IMR-90 (cell line): ENCODE data around the gene ASXL1. TPM values are rescaled to one million over a fixed set of nuclear protein-coding genes. Genes with fewer than 3 reads are reported as not detected.

ENCODE experiments used
- ATAC-seq: fragments of 200-7000 bp; cut with Tn5 transposase; 2 replicates; pipeline ENCODE4 v1.9.1; 2020; ENCODE audit warnings: low read depth, mild to moderate bottlenecking, moderate library complexity
- BruUV-seq: library from RNA; stranded (reverse); fragments of 400-500 nt; replicated peaks from 2 replicates; lab custom pipeline; 2021; lab: Mats Ljungman, UMichigan
- CTCF ChIA-PET: fragments of 300-600 bp; formaldehyde crosslinking; extraction: SDS; loops from one replicate; lab custom pipeline; 2021; ENCODE audit warnings: antibody characterized with exemption; lab: Yijun Ruan, JAX
- POLR2A ChIA-PET: fragments of 300-600 bp; sonication (Branson Sonifier 250); formaldehyde crosslinking; loops from one replicate; lab custom pipeline; 2022; ENCODE audit warnings: antibody characterized with exemption; ENCODE audit not compliant: unreplicated experiment; lab: Charles Lee
- DNase-seq: peaks from one replicate; pipeline ENCODE4 v3.0.0; 2013
- H2AFZ ChIP-seq: replicated peaks from 2 replicates; pipeline ENCODE3; 2013; ENCODE audit warnings: low read length, mild to moderate bottlenecking; ENCODE audit not compliant: poor library complexity
- H2AK5ac ChIP-seq: 2 replicates; pipeline ENCODE4 v1.6.1; 2013; ENCODE audit warnings: low read depth, low read length, inconsistent platforms
- H2AK9ac ChIP-seq: replicated peaks from 2 replicates; pipeline ENCODE3; 2013; ENCODE audit warnings: mild to moderate bottlenecking, low read depth, low read length, moderate library complexity; ENCODE audit not compliant: poor library complexity
- H2BK120ac ChIP-seq: 2 replicates; pipeline ENCODE4 v1.6.1; 2013; ENCODE audit warnings: low read depth, low read length, inconsistent platforms
- H2BK15ac ChIP-seq: 3 replicates; pipeline ENCODE4 v1.6.1; 2013; ENCODE audit warnings: low read depth, low read length, inconsistent platforms
- H2BK20ac ChIP-seq: 2 replicates; pipeline ENCODE4 v1.6.1; 2013; ENCODE audit warnings: low read depth, mild to moderate bottlenecking, inconsistent platforms, low read length, moderate library complexity
- H2BK5ac ChIP-seq: 2 replicates; pipeline ENCODE4 v1.6.1; 2013; ENCODE audit warnings: mild to moderate bottlenecking, low read depth, low read length, inconsistent platforms; ENCODE audit not compliant: poor library complexity, severe bottlenecking
- H3K14ac ChIP-seq: replicated peaks from 2 replicates; pipeline ENCODE4 v1.6.1; 2013; ENCODE audit warnings: low read depth, low read length, inconsistent platforms
- H3K18ac ChIP-seq: 2 replicates; pipeline ENCODE4 v1.6.1; 2013; ENCODE audit warnings: low read depth, low read length, control low read depth
- H3K23ac ChIP-seq: 2 replicates; pipeline ENCODE4 v1.6.1; 2013; ENCODE audit warnings: low read depth, low read length, inconsistent platforms
- H3K27ac ChIP-seq: 2 replicates; pipeline ENCODE4 v1.5.1; 2013; ENCODE audit warnings: mild to moderate bottlenecking, control low read depth, low read length; ENCODE audit not compliant: insufficient read depth
- H3K27me3 ChIP-seq: 2 replicates; pipeline ENCODE4 v1.6.1; 2013; ENCODE audit warnings: low read length; ENCODE audit not compliant: control insufficient read depth, insufficient read depth
- H3K36me3 ChIP-seq: 2 replicates; pipeline ENCODE4 v1.6.1; 2013; ENCODE audit warnings: low read length, mixed read lengths; ENCODE audit not compliant: control insufficient read depth, insufficient read depth
- H3K4ac ChIP-seq: 2 replicates; pipeline ENCODE4 v1.6.1; 2013; ENCODE audit warnings: low read depth, low read length, inconsistent platforms
- H3K4me1 ChIP-seq: 2 replicates; pipeline ENCODE4 v1.6.1; 2013; ENCODE audit warnings: low read length, mixed read lengths; ENCODE audit not compliant: control insufficient read depth, insufficient read depth
- H3K4me2 ChIP-seq: 2 replicates; pipeline ENCODE4 v1.6.1; 2013; ENCODE audit warnings: low read depth, mild to moderate bottlenecking, control low read depth, low read length, moderate library complexity
- H3K4me3 ChIP-seq: 2 replicates; pipeline ENCODE4 v1.5.1; 2013; ENCODE audit warnings: low read depth, mild to moderate bottlenecking, control low read depth, low read length, moderate library complexity; ENCODE audit not compliant: insufficient read depth
- H3K56ac ChIP-seq: 2 replicates; pipeline ENCODE4 v1.6.1; 2013; ENCODE audit warnings: low read length, inconsistent platforms; ENCODE audit not compliant: insufficient read depth; ENCODE audit errors: extremely low read depth
- H3K79me1 ChIP-seq, 2 experiments: 2 replicates each; pipeline ENCODE4 v1.6.1; 2013; ENCODE audit warnings: low read length in 2 of 2, inconsistent platforms in 1 of 2, low read depth in 1 of 2
- H3K9ac ChIP-seq: 2 replicates; pipeline ENCODE4 v1.6.1; 2013; ENCODE audit warnings: low read depth, low read length, control low read depth
- H3K9me1 ChIP-seq: 2 replicates; pipeline ENCODE4 v1.6.1; 2013; ENCODE audit warnings: low read length, inconsistent platforms; ENCODE audit not compliant: insufficient read depth
- H3K9me3 ChIP-seq: 2 replicates; pipeline ENCODE4 v1.6.1; 2013; ENCODE audit warnings: low read length; ENCODE audit not compliant: control insufficient read depth, insufficient read depth
- H4K20me1 ChIP-seq: 2 replicates; pipeline ENCODE4 v1.6.1; 2013; ENCODE audit warnings: low read length, inconsistent platforms; ENCODE audit not compliant: insufficient read depth
- H4K5ac ChIP-seq: 2 replicates; pipeline ENCODE4 v1.6.1; 2013; ENCODE audit warnings: mild to moderate bottlenecking, low read depth, low read length, control low read depth
- H4K8ac ChIP-seq, 2 experiments: 2 replicates each; pipeline ENCODE4 v1.6.1; 2013; ENCODE audit warnings: low read depth in 2 of 2, low read length in 2 of 2, control low read depth in 1 of 2, inconsistent platforms in 1 of 2
- H4K91ac ChIP-seq: 2 replicates; pipeline ENCODE4 v1.6.1; 2013; ENCODE audit warnings: low read depth, low read length, inconsistent platforms; ENCODE audit not compliant: insufficient read depth
- BHLHE40 ChIP-seq: fragments of 150-350 bp; IDR thresholded peaks from 2 replicates; pipeline ENCODE4 v1.6.1; 2016; ENCODE audit warnings: mild to moderate bottlenecking, low read depth, low read length
- CEBPB ChIP-seq: IDR thresholded peaks from 2 replicates; pipeline ENCODE4 v1.6.1; 2012; ENCODE audit warnings: low read depth, low read length, improper control_type of control experiment
- CHD1 ChIP-seq: IDR thresholded peaks from 2 replicates; pipeline ENCODE4 v1.6.1; 2012; ENCODE audit warnings: low read depth, low read length, improper control_type of control experiment
- CTCF ChIP-seq: conservative IDR thresholded peaks from 2 replicates; pipeline ENCODE4 v1.5.1; 2012; ENCODE audit warnings: mild to moderate bottlenecking, low read depth, low read length, improper control_type of control experiment
- FOS ChIP-seq: fragments of 150-350 bp; IDR thresholded peaks from 2 replicates; pipeline ENCODE4 v1.6.1; 2016; ENCODE audit warnings: low read depth, low read length
- MAFK ChIP-seq: IDR thresholded peaks from 2 replicates; pipeline ENCODE4 v1.6.1; 2012; ENCODE audit warnings: low read depth, low read length, improper control_type of control experiment
- MXI1 ChIP-seq: IDR thresholded peaks from 2 replicates; pipeline ENCODE4 v1.6.1; 2012; ENCODE audit warnings: low read depth, mild to moderate bottlenecking, low read length, moderate library complexity, borderline replicate concordance
- NFE2L2 ChIP-seq: fragments of 150-350 bp; IDR thresholded peaks from 2 replicates; pipeline ENCODE4 v1.6.1; 2016; ENCODE audit warnings: low read depth, mild to moderate bottlenecking, low read length
- POLR2A ChIP-seq: IDR thresholded peaks from 2 replicates; pipeline ENCODE4 v1.6.1; 2012; ENCODE audit warnings: mild to moderate bottlenecking, low read depth, low read length
- RAD21 ChIP-seq: IDR thresholded peaks from 2 replicates; pipeline ENCODE4 v1.6.1; 2012; ENCODE audit warnings: low read length, improper control_type of control experiment
- RFX5 ChIP-seq: IDR thresholded peaks from 2 replicates; pipeline ENCODE4 v1.8.0; 2012; ENCODE audit warnings: low read depth, mild to moderate bottlenecking, low read length, moderate library complexity
- SMC3 ChIP-seq: fragments of 150-350 bp; IDR thresholded peaks from 2 replicates; pipeline ENCODE4 v1.6.1; 2016; ENCODE audit warnings: low read depth, mild to moderate bottlenecking, antibody characterized with exemption, low read length, moderate library complexity
- USF2 ChIP-seq: fragments of 150-350 bp; IDR thresholded peaks from 2 replicates; pipeline ENCODE4 v1.6.1; 2017; ENCODE audit warnings: mild to moderate bottlenecking, antibody characterized with exemption, low read length, low read depth
- WGBS, 2 experiments: methylation state at CpG; one replicate each; pipeline versions ENCODE4 v1.1.5 to v1.1.7; 2013; ENCODE audit warnings: missing lambda C conversion rate in 2 of 2; ENCODE audit not compliant: insufficient read length in 1 of 2; ENCODE audit errors: extremely low coverage in 2 of 2; 5-methylcytosine and 5-hydroxymethylcytosine counted together
- dilution Hi-C: fragments of 300-500 bp; cut with HindIII; formaldehyde crosslinking; loops from one replicate; pipeline ENCODE4 v1.14.3; 2018; ENCODE audit warnings: low sequenced_read_pairs; ENCODE audit not compliant: unreplicated experiment
- in situ Hi-C: fragments of 300-500 bp; cut with MboI; formaldehyde crosslinking; loops from 3 replicates; pipeline ENCODE4 v1.14.3; 2019; ENCODE audit warnings: low sequenced_read_pairs, inconsistent platforms, mixed read lengths
- intact Hi-C: fragments of 100-400 bp; cut with micrococcal nuclease; formaldehyde crosslinking; loops from 2 replicates; pipeline ENCODE4 v1.10.0; 2022
- polyA plus RNA-seq, 3 experiments: library from polyadenylated mRNA; depleted of rRNA; stranded (reverse); fragments of >200 nt; gene quantifications; 2 replicates each; pipeline ENCODE4 v1.2.3, GENCODE V29; 2012; ENCODE audit warnings: low replicate concordance in 1 of 3
- total RNA-seq: library from RNA; depleted of rRNA; stranded (reverse); fragments of >200 nt; gene quantifications from 2 replicates; pipeline ENCODE4 v1.2.3, GENCODE V29; 2012

The ASXL1 gene
- total and polyA plus RNA-seq, 2 of the 4 experiments (the other 2 are of a cell fraction): 29.9 to 37.1 TPM

- Histone ChIP-seq H4K91ac (no peak overlapping the region), H2BK20ac (no peak overlapping the region), H3K9me1 (peaks cover 41% of the 10 kb centered on the region), H3K23ac (no peak overlapping the region), H2AFZ (no peak overlapping the region), H3K18ac (no peak overlapping the region), H2AK9ac (no peak overlapping the region), H3K27me3 (no peaks in the 10 kb centered on the region), H2BK15ac (no peak overlapping the region), H4K8ac (no peak overlapping the region), H2AK5ac (no peak overlapping the region), H3K56ac (no peak overlapping the region), H3K36me3 (peaks cover 71% of the 10 kb centered on the region), H3K79me1 (peaks cover 35 to 76% of the 10 kb centered on the region in 2 experiments), H3K4me3 (no peak overlapping the region), H2BK120ac (no peak overlapping the region), H4K5ac (no peak overlapping the region), H3K4me2 (no peak overlapping the region), H3K27ac (no peak overlapping the region), H4K20me1 (peaks cover 54% of the 10 kb centered on the region), H3K9ac (no peak overlapping the region), H3K4me1 (peaks cover 7% of the 10 kb centered on the region), H3K14ac (no peak overlapping the region), H3K9me3 (no peaks in the 10 kb centered on the region), H3K4ac (no peak overlapping the region), H2BK5ac (no peak overlapping the region)
- ChIA-PET CTCF (no interaction called here), POLR2A (no interaction called here)
- TF ChIP-seq CEBPB: no peak
- TF ChIP-seq CTCF: no peak
- TF ChIP-seq RAD21: no peak
- TF ChIP-seq USF2: no peak
- no peak for TF ChIP-seq POLR2A
- TF ChIP-seq CHD1: no peak
- TF ChIP-seq SMC3: no peak
- TF ChIP-seq BHLHE40: no peak
- TF ChIP-seq MAFK: no peak
- no peak for TF ChIP-seq NFE2L2
- no peak for TF ChIP-seq RFX5
- TF ChIP-seq MXI1: no peak
- TF ChIP-seq FOS: no peak
- DNase-seq (no peak), ATAC-seq (no peak)
- 95% methylated on average over 9 of the region's 12 CpGs; no CpG with 5 or more reads in 1 of the 2 experiments for WGBS, 2 experiments
- no TSS peak for BruUV-seq
- intact Hi-C loops: loop anchor here (5.0 kb wide), 1 partner anchor 98 kb away; no protein-coding TSS in a partner anchor
- dilution Hi-C loops: no loop called here
- in situ Hi-C loops: no loop called here
These were observed 77.4 kb downstream of the ASXL1 start for GRCh38 chr20:32435449-32436107.
